Transverse colon (tissue), 4 donors: ENCODE results near the gene ACKR1. TPM values are rescaled to one million over a fixed set of nuclear protein-coding genes. Genes with fewer than 3 reads are reported as not detected.

Experiments
- DNase-seq: peaks from one replicate; pipeline ENCODE4 v3.0.0-alpha.2; 2019
- H3K27ac ChIP-seq, 4 donors: fragments of 200-600 bp; sonication (generic); 2 replicates each; pipeline ENCODE4 v1.5.1; 2016 to 2018; ENCODE audit warnings: inconsistent platforms in 4 of 4
- H3K27me3 ChIP-seq: fragments of 200-600 bp; sonication (generic); 2 replicates; pipeline ENCODE4 v1.5.1; 2017; ENCODE audit warnings: inconsistent platforms
- H3K36me3 ChIP-seq, 4 donors: fragments of 200-600 bp; sonication (generic); 2 replicates each; pipeline ENCODE4 v1.5.1; 2017 to 2019; ENCODE audit warnings: inconsistent platforms in 4 of 4
- H3K4me1 ChIP-seq, 4 donors: fragments of 200-600 bp; sonication (generic); 2 replicates each; pipeline ENCODE4 v1.5.1; 2017 to 2020; ENCODE audit warnings: inconsistent platforms in 4 of 4
- H3K4me3 ChIP-seq, 4 donors: fragments of 200-600 bp; sonication (generic); 1 replicate in 1 of 4; 2 replicates in 3 of 4; pipeline versions ENCODE4 v1.5.1 to v1.6.1; 2017 to 2019; ENCODE audit warnings: inconsistent platforms in 4 of 4
- H3K9me3 ChIP-seq, 2 donors: fragments of 200-600 bp; sonication (generic); 2 replicates each; pipeline ENCODE4 v1.5.1; 2017 to 2019; ENCODE audit warnings: inconsistent platforms in 2 of 2
- CTCF ChIP-seq, 5 experiments: fragments of 200-600 bp in 3 of 5; fragments of 450-650 bp in 2 of 5; sonication (generic) in 3 of 5; IDR thresholded peaks; 1 replicate in 2 of 5; 2 replicates in 3 of 5; pipeline ENCODE4 v1.5.1; 2016 to 2017; ENCODE audit warnings: antibody characterized with exemption in 5 of 5, inconsistent platforms in 3 of 5, mild to moderate bottlenecking in 2 of 5, moderate library complexity in 1 of 5
- EP300 ChIP-seq: sonication (generic); formaldehyde crosslinking; IDR thresholded peaks from one replicate; pipeline ENCODE4 v1.6.1; 2017; ENCODE audit warnings: antibody characterized with exemption, low read depth
- POLR2A ChIP-seq: fragments of 450-650 bp; IDR thresholded peaks from one replicate; pipeline ENCODE4 v1.6.1; 2016; ENCODE audit warnings: antibody characterized with exemption, mild to moderate bottlenecking, moderate library complexity
- POLR2AphosphoS5 ChIP-seq, 3 donors: sonication (generic); formaldehyde crosslinking; IDR thresholded peaks; one replicate each; pipeline ENCODE4 v1.6.1; 2016; ENCODE audit warnings: antibody characterized with exemption in 3 of 3
- WGBS, 2 donors: methylation state at CpG; one replicate each; pipeline ENCODE4 v1.1.5; 2018; ENCODE audit warnings: low coverage in 1 of 2; 5-methylcytosine and 5-hydroxymethylcytosine counted together
- in situ Hi-C, 4 donors: fragments of 200-750 bp; cut with MboI; loops; one replicate each; pipeline versions ENCODE4 v1.15.0 to v1.15.1; 2017; ENCODE audit warnings: low sequenced_read_pairs in 3 of 4, low pct_ligation_motif_present in 1 of 4, low pct_unique_long_range_greater_than_20kb in 1 of 4
- intact Hi-C: fragments of 100-400 bp; cut with DNase I; formaldehyde crosslinking; loops from one replicate; pipeline ENCODE4 v1.15.1; 2023; ENCODE audit warnings: low total_unique reads
- total RNA-seq, 4 donors: library from RNA; depleted of rRNA; stranded (reverse); fragments of >200 nt; gene quantifications; one replicate each; pipeline ENCODE4 v1.1.0, GENCODE V29; 2016

The ACKR1 gene
- total RNA-seq, 4 donors from 2014 or later, result 4.1 to 16.7 (median 9.9) TPM

DNA sequence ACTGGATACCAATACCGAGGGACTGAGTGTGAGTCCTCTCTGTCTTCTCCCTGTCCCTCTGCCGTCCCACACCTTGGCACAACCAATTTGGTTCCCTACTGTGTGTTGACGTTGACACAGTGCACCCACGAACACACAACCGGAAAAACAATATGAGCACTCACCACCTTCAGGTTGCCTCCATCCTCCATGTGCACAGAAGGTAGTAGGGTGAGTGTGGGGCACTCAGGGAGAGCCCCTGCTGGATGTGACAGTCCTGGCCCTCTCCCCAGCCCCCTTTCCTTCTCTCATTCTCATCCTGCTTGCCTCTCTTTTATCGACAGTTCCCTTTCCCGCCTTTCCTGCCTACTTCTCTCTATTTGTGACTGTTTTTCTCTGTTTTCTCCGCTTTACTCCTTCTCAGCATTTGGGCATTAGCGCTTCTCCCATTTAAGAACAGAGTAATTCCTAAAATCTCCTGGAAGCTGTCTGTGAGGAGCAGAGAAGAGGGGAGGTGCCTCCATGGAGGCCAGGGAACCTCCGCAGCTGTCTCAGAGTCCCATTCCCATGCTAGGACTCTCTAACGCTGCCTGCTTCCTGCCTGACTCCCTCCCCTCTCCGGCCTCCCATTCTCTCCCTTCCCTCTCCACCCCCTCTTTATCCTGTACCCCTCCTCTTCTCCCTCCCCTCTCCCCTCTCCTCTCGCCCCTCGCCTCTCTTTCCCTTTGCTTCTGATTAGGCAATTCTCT, 16.9 kb upstream of the ACKR1 start:
- intact Hi-C loops, result no loop called here
- Histone ChIP-seq H3K9me3 (no peaks in the 10 kb centered on the region), H3K4me1 (peaks cover 0 to 8% (median 2%) of the 10 kb centered on the region in 4 donors), H3K4me3 (peak overlapping the region in 1 of 4 donors; percentile 33), H3K27me3 (peaks cover 51% of the 10 kb centered on the region), H3K36me3 (no peaks in the 10 kb centered on the region), H3K27ac (no peak overlapping the region)
- WGBS, 2 donors, result 16 to 32% methylated on average over 4 to 14 of the region's 14 CpGs
- in situ Hi-C loops, result no loop called here
- TF ChIP-seq POLR2A (no peak), EP300 (no peak), CTCF (IDR thresholded peaks at IDR 0.05) (no peak), POLR2AphosphoS5 (IDR thresholded peaks at IDR 0.05) (no peak)
- DNase-seq, result no peak

DNA sequence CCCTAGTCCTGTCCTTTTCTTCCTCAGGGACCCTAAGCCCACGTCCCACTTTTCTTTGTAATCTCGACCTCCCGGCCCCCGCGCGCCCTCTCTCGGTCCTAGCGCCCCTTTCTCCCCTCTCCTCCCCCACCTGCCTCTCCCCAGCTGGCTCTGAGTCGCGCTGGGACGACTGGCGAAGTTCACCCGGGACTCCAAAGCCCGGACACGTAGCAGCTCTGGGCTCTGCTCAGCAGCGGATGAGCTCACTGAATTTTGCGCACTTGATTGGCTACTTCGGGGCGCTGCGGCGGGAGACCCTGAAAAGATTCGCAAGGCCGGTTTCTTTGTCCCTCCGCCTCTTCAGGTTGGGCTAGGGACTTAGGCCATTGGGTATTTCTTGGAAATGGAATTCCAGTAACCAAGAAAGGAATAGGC, 16.3 kb upstream of the ACKR1 start:
- H3K27ac ChIP-seq, result no peak overlapping the region
- H3K9me3 ChIP-seq, result no peaks in the 10 kb centered on the region
- peak; percentile 53 for DNase-seq
- H3K4me3 ChIP-seq, result peak overlapping the region in 1 of 4 donors; percentile 33
- 10% methylated on average over 24 of the region's 24 CpGs; no CpG with 5 or more reads in 1 of the 2 donors for WGBS, 2 donors
- in situ Hi-C loops, result no loop called here
- H3K27me3 ChIP-seq, result peaks cover 51% of the 10 kb centered on the region
- H3K4me1 ChIP-seq, result peaks cover 0 to 8% (median 2%) of the 10 kb centered on the region in 4 donors
- H3K36me3 ChIP-seq, result no peaks in the 10 kb centered on the region
- TF ChIP-seq POLR2A, result no peak
- TF ChIP-seq POLR2AphosphoS5 (IDR thresholded peaks at IDR 0.05), result no peak
- no peak for TF ChIP-seq CTCF (IDR thresholded peaks at IDR 0.05)
- TF ChIP-seq EP300, result no peak
- intact Hi-C loops, result no loop called here

DNA sequence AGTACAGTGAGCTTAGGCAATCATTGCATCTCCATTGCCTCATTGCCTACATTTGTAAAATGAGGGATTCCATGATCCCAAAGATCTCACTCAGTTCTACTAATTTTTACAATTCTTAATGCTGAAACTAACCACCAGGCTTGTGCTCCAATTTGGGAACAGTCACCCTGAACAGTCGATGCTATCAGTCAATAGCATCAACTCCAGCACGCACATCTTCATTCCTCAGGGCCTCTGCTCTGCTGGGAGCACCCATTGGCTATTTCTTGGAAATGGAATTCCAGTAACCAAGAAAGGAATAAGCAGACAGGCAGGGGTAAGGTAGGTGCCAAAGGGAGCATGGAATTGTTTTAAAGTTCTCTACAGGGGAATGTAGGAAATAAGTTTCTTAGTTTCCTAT, 14.2 kb upstream of the ACKR1 start:
- no peaks in the 10 kb centered on the region for H3K9me3 ChIP-seq
- no peak overlapping the region for H3K27ac ChIP-seq
- no peak for TF ChIP-seq POLR2AphosphoS5 (IDR thresholded peaks at IDR 0.05)
- no peak for TF ChIP-seq POLR2A
- no peak for TF ChIP-seq CTCF (IDR thresholded peaks at IDR 0.05)
- no peak for TF ChIP-seq EP300
- 75% methylated on average over 2 of the region's 2 CpGs; no CpG with 5 or more reads in 1 of the 2 donors for WGBS, 2 donors
- no peak for DNase-seq
- no peaks in the 10 kb centered on the region for H3K36me3 ChIP-seq
- in situ Hi-C loops (no loop called here), intact Hi-C loops (no loop called here)
- peaks cover 0 to 8% (median 2%) of the 10 kb centered on the region in 4 donors for H3K4me1 ChIP-seq
- peaks cover 47% of the 10 kb centered on the region for H3K27me3 ChIP-seq
- no peak overlapping the region for H3K4me3 ChIP-seq

DNA sequence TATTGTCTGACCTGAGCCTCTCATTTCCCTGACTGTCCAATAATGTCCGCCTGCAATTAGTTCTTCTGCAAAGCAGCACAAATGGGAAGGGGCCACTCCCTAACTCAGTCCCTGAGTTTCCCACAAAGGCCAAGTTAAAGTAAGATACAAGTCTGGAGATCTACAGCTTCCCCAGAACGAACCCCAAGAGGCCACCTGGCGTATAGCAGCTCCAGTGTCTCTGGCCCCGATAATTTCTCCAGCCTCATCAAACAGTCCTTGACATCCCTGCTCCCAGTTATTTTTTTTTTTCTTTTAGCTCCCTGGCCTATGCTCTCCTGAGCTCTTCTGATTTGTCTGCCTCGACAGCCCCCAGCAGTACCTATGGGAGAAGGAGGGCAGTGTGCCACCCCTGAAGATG, 8.1 kb upstream of the ACKR1 start:
- no peaks in the 10 kb centered on the region for H3K36me3 ChIP-seq
- H3K27me3 ChIP-seq, result peaks cover 16% of the 10 kb centered on the region
- no peaks in the 10 kb centered on the region for H3K9me3 ChIP-seq
- in situ Hi-C loops, result no loop called here
- H3K4me3 ChIP-seq, result no peak overlapping the region
- 72 to 83% methylated on average over 1 to 5 of the region's 5 CpGs for WGBS, 2 donors
- H3K27ac ChIP-seq, result no peak overlapping the region
- intact Hi-C loops, result loop anchor here (5.0 kb wide), 1 partner anchor 34 kb away; no protein-coding TSS in a partner anchor
- no peak for DNase-seq
- TF ChIP-seq POLR2A, result no peak
- no peak for TF ChIP-seq EP300
- no peak for TF ChIP-seq POLR2AphosphoS5 (IDR thresholded peaks at IDR 0.05)
- no peak for TF ChIP-seq CTCF (IDR thresholded peaks at IDR 0.05)
- no peaks in the 10 kb centered on the region for H3K4me1 ChIP-seq
